Nephron (organoid): ENCODE measurements around the gene SLC2A14.
"Not testable (repeated sequence)": the region's sequence is repeated elsewhere in the genome, so short reads cannot be mapped to it uniquely, and the experiment has no call there.

ENCODE experiments used
- H3K27ac Mint-ChIP-seq, 3 experiments: 2 replicates each; pipeline ENCODE4 v1.8.0; 2020; ENCODE audit warnings: mixed read lengths in 3 of 3, mild to moderate bottlenecking in 2 of 3, moderate library complexity in 1 of 3
- H3K27me3 Mint-ChIP-seq: 2 replicates; pipeline ENCODE4 v1.8.0; 2021; ENCODE audit warnings: low read depth, mild to moderate bottlenecking, moderate library complexity, mixed read lengths
- H3K36me3 Mint-ChIP-seq: 2 replicates; pipeline ENCODE4 v1.8.0; 2020; ENCODE audit warnings: low read depth, mixed read lengths
- H3K4me1 Mint-ChIP-seq: 2 replicates; pipeline ENCODE4 v1.8.0; 2020; ENCODE audit warnings: mixed read lengths
- H3K4me3 Mint-ChIP-seq, 3 experiments: 2 replicates each; pipeline ENCODE4 v1.8.0; 2020; ENCODE audit warnings: mild to moderate bottlenecking in 3 of 3, mixed read lengths in 3 of 3, moderate library complexity in 2 of 3
- H3K9me3 Mint-ChIP-seq: 2 replicates; pipeline ENCODE4 v1.8.0; 2020; ENCODE audit warnings: mixed read lengths
- CTCF ChIP-seq, 3 experiments: fragments of 200-600 bp; sonication (generic); IDR thresholded peaks; one replicate each; pipeline ENCODE4 v1.5.0; 2021; ENCODE audit warnings: antibody characterized with exemption in 3 of 3; ENCODE audit not compliant: unreplicated experiment in 3 of 3

SLC2A14 gene

GRCh38 chr12:7868391-7868790 lies 4.3 kb downstream of the SLC2A14 start:
- H3K4me1 Mint-ChIP-seq = no peaks in the 10 kb centered on the region
- no peak for TF ChIP-seq CTCF (IDR thresholded peaks at IDR 0.05; ENCODE audit: unreplicated experiment in 3 of 3)
- no peaks in the 10 kb centered on the region for H3K9me3 Mint-ChIP-seq
- no peaks in the 10 kb centered on the region for H3K27me3 Mint-ChIP-seq
- H3K4me3 Mint-ChIP-seq = no peak overlapping the region
- no peaks in the 10 kb centered on the region for H3K36me3 Mint-ChIP-seq
- H3K27ac Mint-ChIP-seq = no peak overlapping the region

GRCh38 chr12:7864601-7865150 lies 8.0 kb downstream of the SLC2A14 start:
- no peak for TF ChIP-seq CTCF (IDR thresholded peaks at IDR 0.05; ENCODE audit: unreplicated experiment in 3 of 3)
- Mint-ChIP-seq H3K4me3 (no peak overlapping the region), H3K36me3 (no peaks in the 10 kb centered on the region), H3K9me3 (no peaks in the 10 kb centered on the region), H3K27me3 (no peaks in the 10 kb centered on the region), H3K27ac (no peak overlapping the region), H3K4me1 (peaks cover 15% of the 10 kb centered on the region)

GRCh38 chr12:7862814-7863348 lies 9.8 kb downstream of the SLC2A14 start:
- H3K36me3 Mint-ChIP-seq, H3K27me3 Mint-ChIP-seq, H3K9me3 Mint-ChIP-seq: not testable (repeated sequence)
- Mint-ChIP-seq H3K27ac (peak overlapping the region in 2 of 3 experiments; percentile 71 to 86), H3K4me1 (peaks cover 19% of the 10 kb centered on the region), H3K4me3 (peak overlapping the region in 1 of 3 experiments; percentile 29)

- Mint-ChIP-seq H3K4me1 (peaks cover 19% of the 10 kb centered on the region), H3K27ac (peak overlapping the region in 2 of 3 experiments; percentile 71 to 86)
- not testable (repeated sequence) for H3K36me3 Mint-ChIP-seq, H3K9me3 Mint-ChIP-seq, H3K27me3 Mint-ChIP-seq, H3K4me3 Mint-ChIP-seq
Measured at GRCh38 chr12:7862301-7862700, 10.4 kb downstream of the SLC2A14 start.

- no peaks in the 10 kb centered on the region for H3K36me3 Mint-ChIP-seq
- H3K4me1 Mint-ChIP-seq = peaks cover 19% of the 10 kb centered on the region
- TF ChIP-seq CTCF (IDR thresholded peaks at IDR 0.05; ENCODE audit: unreplicated experiment in 3 of 3) = no peak
- H3K27me3 Mint-ChIP-seq = no peaks in the 10 kb centered on the region
- peak overlapping the region; percentile 66 to 92 (median 91) for H3K27ac Mint-ChIP-seq
- no peaks in the 10 kb centered on the region for H3K9me3 Mint-ChIP-seq
- no peak overlapping the region for H3K4me3 Mint-ChIP-seq
Measured at GRCh38 chr12:7859552-7859951, 13.2 kb downstream of the SLC2A14 start.

- H3K4me1 Mint-ChIP-seq = peaks cover 19% of the 10 kb centered on the region
- H3K9me3 Mint-ChIP-seq = no peaks in the 10 kb centered on the region
- H3K27ac Mint-ChIP-seq = no peak overlapping the region
- H3K36me3 Mint-ChIP-seq = no peaks in the 10 kb centered on the region
- no peak overlapping the region for H3K4me3 Mint-ChIP-seq
- no peak for TF ChIP-seq CTCF (IDR thresholded peaks at IDR 0.05; ENCODE audit: unreplicated experiment in 3 of 3)
- H3K27me3 Mint-ChIP-seq = no peaks in the 10 kb centered on the region
Measured at GRCh38 chr12:7857971-7858370, 14.7 kb downstream of the SLC2A14 start.

GRCh38 chr12:7856516-7856915 lies 16.2 kb downstream of the SLC2A14 start:
- Mint-ChIP-seq H3K4me3 (no peak overlapping the region), H3K36me3 (no peaks in the 10 kb centered on the region), H3K9me3 (no peaks in the 10 kb centered on the region), H3K27me3 (no peaks in the 10 kb centered on the region), H3K4me1 (peaks cover 23% of the 10 kb centered on the region), H3K27ac (no peak overlapping the region)
- TF ChIP-seq CTCF (IDR thresholded peaks at IDR 0.05; ENCODE audit: unreplicated experiment in 3 of 3) = no peak
